Measurements from ENCODE around the gene FIBP.

DNA sequence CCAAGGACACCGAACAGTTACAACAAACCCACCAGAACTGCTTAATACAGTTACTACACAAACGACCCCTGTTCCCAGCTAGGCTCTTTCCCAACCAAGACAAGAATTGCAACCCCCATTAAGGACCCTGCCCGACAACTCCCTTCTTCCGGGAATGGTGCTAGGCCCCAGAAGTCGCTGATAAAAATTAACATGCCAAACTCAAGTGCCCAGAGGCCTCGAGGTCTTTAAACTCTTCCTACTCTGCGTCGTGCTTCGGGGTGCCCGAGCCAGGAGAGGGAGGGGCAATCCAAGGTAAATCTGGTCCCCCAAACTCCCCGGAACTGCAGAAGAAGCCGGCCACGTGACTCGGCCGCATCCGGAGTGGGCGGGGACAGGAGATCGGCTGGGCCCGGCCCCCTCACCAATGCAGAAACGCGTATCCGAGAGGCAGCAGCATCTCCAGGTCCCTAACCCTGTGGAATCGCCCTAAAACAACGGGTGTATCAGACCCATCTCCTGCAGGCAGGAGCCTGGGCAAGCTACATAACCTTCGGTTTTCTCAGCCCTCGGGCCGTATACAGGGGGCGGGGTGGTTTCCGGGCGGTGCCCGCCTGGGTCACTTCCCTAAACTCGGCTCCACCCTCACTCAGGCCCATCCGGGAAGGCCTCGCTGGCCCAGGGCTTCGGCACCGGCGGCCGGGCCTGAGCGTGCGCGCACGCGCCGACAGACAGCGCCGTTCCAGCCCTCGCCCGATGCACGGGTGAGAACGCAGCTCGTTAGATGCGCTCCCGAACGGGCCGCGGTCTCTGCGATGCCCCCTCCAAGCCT is 31.4 kb downstream of the FIBP start:
- TF ChIP-seq, protein P1, sequence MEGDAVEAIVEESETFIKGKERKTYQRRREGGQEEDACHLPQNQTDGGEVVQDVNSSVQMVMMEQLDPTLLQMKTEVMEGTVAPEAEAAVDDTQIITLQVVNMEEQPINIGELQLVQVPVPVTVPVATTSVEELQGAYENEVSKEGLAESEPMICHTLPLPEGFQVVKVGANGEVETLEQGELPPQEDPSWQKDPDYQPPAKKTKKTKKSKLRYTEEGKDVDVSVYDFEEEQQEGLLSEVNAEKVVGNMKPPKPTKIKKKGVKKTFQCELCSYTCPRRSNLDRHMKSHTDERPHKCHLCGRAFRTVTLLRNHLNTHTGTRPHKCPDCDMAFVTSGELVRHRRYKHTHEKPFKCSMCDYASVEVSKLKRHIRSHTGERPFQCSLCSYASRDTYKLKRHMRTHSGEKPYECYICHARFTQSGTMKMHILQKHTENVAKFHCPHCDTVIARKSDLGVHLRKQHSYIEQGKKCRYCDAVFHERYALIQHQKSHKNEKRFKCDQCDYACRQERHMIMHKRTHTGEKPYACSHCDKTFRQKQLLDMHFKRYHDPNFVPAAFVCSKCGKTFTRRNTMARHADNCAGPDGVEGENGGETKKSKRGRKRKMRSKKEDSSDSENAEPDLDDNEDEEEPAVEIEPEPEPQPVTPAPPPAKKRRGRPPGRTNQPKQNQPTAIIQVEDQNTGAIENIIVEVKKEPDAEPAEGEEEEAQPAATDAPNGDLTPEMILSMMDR (conservative IDR thresholded peaks at IDR 0.05): no peak
- TF ChIP-seq ZFX (IDR thresholded peaks at IDR 0.05): peak; percentile 75
